Measurements from ENCODE around the gene NRARP. TPM values are rescaled to one million over a fixed set of nuclear protein-coding genes. Genes with fewer than 3 reads are reported as not detected.

The NRARP gene
- total RNA-seq, 2 experiments from 2014 or later = 3.3 to 4.4 TPM

DNA sequence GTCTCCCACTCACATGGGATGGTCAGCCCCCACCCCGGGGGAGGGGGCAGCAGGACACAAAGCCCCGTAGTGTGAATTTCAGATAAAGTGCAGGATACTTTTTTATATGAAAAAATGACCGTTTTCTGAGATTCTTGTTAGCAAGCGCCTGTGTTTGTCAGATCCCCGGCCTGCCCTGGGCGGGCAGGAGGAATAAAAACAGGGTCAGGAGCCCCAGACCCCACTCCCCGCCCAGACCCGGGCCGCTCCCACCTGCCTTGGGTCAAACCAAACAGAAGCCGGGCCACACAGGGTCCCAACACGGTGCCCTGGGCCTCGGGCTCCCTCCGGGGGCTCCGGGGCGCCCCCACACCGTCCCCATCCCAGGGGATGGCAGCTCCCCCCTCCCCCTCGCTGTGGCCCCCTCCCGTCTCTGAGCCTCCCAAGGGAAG lies 13.5 kb upstream of the NRARP start:
- no peak overlapping the region for H3K27ac Mint-ChIP-seq
- POLR2A ChIA-PET = interaction anchor here (1.0 kb wide), 1 partner anchor 17 kb away, joined by 4 read pairs; no protein-coding TSS in a partner anchor

DNA sequence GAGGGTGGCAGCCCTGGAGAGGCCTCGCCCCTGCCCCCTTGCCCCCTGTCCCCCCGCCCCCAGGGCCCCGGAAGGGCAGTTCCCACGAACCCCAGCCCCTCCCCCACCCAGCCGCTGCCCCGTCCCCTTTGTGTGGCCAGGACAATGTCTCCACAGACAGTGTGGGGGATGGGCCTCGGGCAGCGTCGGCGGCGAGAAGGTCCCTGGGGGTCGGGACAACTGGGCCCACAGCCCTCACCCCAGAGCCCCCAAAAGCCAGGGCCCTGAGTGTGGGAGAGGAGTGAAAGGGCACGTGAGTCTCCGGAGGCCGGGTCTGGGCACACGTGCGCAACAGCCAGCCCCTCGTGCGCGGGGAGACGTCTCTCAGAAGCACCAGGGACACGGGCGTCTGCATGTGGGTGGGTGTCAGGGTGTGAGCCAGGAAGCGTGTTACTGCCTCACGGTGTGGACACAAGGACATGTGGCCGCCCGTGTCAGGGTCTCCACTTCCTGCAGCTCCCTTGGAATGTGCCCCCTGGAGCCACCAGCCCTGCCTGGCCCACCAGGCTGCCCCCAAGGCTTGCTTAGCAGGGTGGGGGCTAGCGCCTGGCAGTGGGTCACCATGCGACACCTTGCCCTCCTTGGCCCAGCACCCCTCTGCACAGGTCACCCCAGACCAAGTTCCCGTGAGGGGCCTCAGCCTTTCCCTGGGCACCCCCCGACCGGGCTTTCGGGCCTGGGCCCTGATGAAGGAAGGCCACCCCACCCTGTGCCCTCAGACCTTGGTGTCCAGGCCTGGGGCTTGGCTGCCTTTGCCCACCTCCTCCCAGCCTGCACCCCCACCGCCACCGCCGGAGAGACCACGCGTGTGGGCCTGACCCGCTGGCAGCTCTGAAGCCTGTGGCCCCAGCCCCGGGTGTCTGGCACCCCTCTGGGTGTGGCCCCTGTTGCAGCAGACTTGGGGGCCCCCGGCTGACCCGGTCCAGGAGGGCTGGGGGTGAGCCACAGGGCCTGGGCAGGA lies 12.8 kb upstream of the NRARP start:
- Mint-ChIP-seq H3K27ac (no peak overlapping the region), H3K27me3 (no peaks in the 10 kb centered on the region), H3K36me3 (ENCODE audit: low read depth) (no peaks in the 10 kb centered on the region), H3K4me3 (no peak overlapping the region), H3K9me3 (no peaks in the 10 kb centered on the region), H3K4me1 (ENCODE audit: low read depth) (no peaks in the 10 kb centered on the region)
- CTCF ChIA-PET = no interaction called here
- no peak for TF ChIP-seq CTCF (IDR thresholded peaks at IDR 0.05)
- no peak for ATAC-seq
- no peak for DNase-seq
- intact Hi-C loops (cut with micrococcal nuclease) = no loop called here
- POLR2A ChIA-PET = interaction anchor here (0.9 kb wide), 1 partner anchor 10 kb away, joined by 4 read pairs; no protein-coding TSS in a partner anchor

More for the DNA sequence above, 13.5 kb upstream of the NRARP start:
- DNase-seq (no peak), ATAC-seq (no peak)
- Mint-ChIP-seq H3K4me1 (ENCODE audit: low read depth) (peaks cover 3% of the 10 kb centered on the region), H3K27me3 (no peaks in the 10 kb centered on the region), H3K4me3 (no peak overlapping the region), H3K9me3 (no peaks in the 10 kb centered on the region), H3K36me3 (ENCODE audit: low read depth) (no peaks in the 10 kb centered on the region)
- intact Hi-C loops (cut with micrococcal nuclease) = no loop called here
- CTCF ChIA-PET = no interaction called here
- TF ChIP-seq CTCF (IDR thresholded peaks at IDR 0.05) = no peak

GRCh38 chr9:137313956-137314560 lies 12.0 kb upstream of the NRARP start:
- CTCF ChIA-PET = no interaction called here
- Mint-ChIP-seq H3K9me3 (no peaks in the 10 kb centered on the region), H3K4me1 (ENCODE audit: low read depth) (no peaks in the 10 kb centered on the region), H3K4me3 (no peak overlapping the region), H3K27ac (no peak overlapping the region), H3K36me3 (ENCODE audit: low read depth) (no peaks in the 10 kb centered on the region), H3K27me3 (no peaks in the 10 kb centered on the region)
- POLR2A ChIA-PET = interaction anchor here (0.9 kb wide), 1 partner anchor 9 kb away, joined by 4 read pairs; no protein-coding TSS in a partner anchor
- intact Hi-C loops (cut with micrococcal nuclease) = no loop called here
- no peak for TF ChIP-seq CTCF (IDR thresholded peaks at IDR 0.05)
- no peak for DNase-seq
- no peak for ATAC-seq

GRCh38 chr9:137313326-137313936 lies 11.4 kb upstream of the NRARP start:
- Mint-ChIP-seq H3K4me3 (no peak overlapping the region), H3K27ac (no peak overlapping the region), H3K36me3 (ENCODE audit: low read depth) (no peaks in the 10 kb centered on the region), H3K4me1 (ENCODE audit: low read depth) (no peaks in the 10 kb centered on the region), H3K9me3 (no peaks in the 10 kb centered on the region), H3K27me3 (no peaks in the 10 kb centered on the region)
- ATAC-seq (no peak), DNase-seq (no peak)
- intact Hi-C loops (cut with micrococcal nuclease) = no loop called here
- CTCF ChIA-PET = interaction anchor here (1.2 kb wide), 1 partner anchor 12 kb away, joined by 4 read pairs; the partner anchor contains the start of gene NRARP
- POLR2A ChIA-PET = interaction anchor here (1.0 kb wide), 1 partner anchor 12 kb away, joined by 3 read pairs; no protein-coding TSS in a partner anchor
- TF ChIP-seq CTCF (IDR thresholded peaks at IDR 0.05) = no peak

Measured in activated CD8-positive, alpha-beta T cell treated with anti-CD3 and anti-CD28 coated beads for 36 hours (primary cell).